Duodenal mucosa (tissue), 2 donors: Measurements from ENCODE around the gene CD164L2.

Experiments
- H3K27ac ChIP-seq: one replicate; pipeline ENCODE4 v1.7.0; 2013; ENCODE audit warnings: low read depth, low read length
- H3K27me3 ChIP-seq, 2 donors: one replicate each; pipeline ENCODE4 v1.7.0; 2013; ENCODE audit warnings: low read length in 2 of 2, control low read depth in 1 of 2; ENCODE audit not compliant: insufficient read depth in 2 of 2, control insufficient read depth in 1 of 2
- H3K36me3 ChIP-seq, 2 donors: one replicate each; pipeline ENCODE4 v1.7.0; 2013; ENCODE audit warnings: low read length in 2 of 2, control low read depth in 1 of 2; ENCODE audit not compliant: insufficient read depth in 2 of 2, control insufficient read depth in 1 of 2
- H3K4me1 ChIP-seq, 2 donors: one replicate each; pipeline ENCODE4 v1.7.0; 2013; ENCODE audit warnings: low read length in 2 of 2, control low read depth in 1 of 2; ENCODE audit not compliant: insufficient read depth in 2 of 2, control insufficient read depth in 1 of 2
- H3K4me3 ChIP-seq, 2 donors: one replicate each; pipeline ENCODE4 v1.7.0; 2013; ENCODE audit warnings: low read length in 2 of 2, low read depth in 1 of 2
- H3K9ac ChIP-seq, 2 donors: one replicate each; pipeline ENCODE4 v1.7.0; 2013; ENCODE audit warnings: low read length in 2 of 2, low read depth in 1 of 2
- H3K9me3 ChIP-seq, 2 donors: one replicate each; pipeline ENCODE4 v1.7.0; 2013; ENCODE audit warnings: low read length in 2 of 2, control low read depth in 1 of 2; ENCODE audit not compliant: control insufficient read depth in 1 of 2

CD164L2 gene

GRCh38 chr1:27357281-27358037, 25.7 kb downstream of the CD164L2 start:
- Histone ChIP-seq H3K36me3 (peaks cover 0 to 20% of the 10 kb centered on the region in 2 donors), H3K9ac (peak overlapping the region in 1 of 2 donors; percentile 60), H3K4me1 (peaks cover 15 to 17% of the 10 kb centered on the region in 2 donors), H3K4me3 (peak overlapping the region; percentile 66 to 67), H3K9me3 (no peaks in the 10 kb centered on the region), H3K27ac (no peak overlapping the region), H3K27me3 (no peaks in the 10 kb centered on the region)

DNA sequence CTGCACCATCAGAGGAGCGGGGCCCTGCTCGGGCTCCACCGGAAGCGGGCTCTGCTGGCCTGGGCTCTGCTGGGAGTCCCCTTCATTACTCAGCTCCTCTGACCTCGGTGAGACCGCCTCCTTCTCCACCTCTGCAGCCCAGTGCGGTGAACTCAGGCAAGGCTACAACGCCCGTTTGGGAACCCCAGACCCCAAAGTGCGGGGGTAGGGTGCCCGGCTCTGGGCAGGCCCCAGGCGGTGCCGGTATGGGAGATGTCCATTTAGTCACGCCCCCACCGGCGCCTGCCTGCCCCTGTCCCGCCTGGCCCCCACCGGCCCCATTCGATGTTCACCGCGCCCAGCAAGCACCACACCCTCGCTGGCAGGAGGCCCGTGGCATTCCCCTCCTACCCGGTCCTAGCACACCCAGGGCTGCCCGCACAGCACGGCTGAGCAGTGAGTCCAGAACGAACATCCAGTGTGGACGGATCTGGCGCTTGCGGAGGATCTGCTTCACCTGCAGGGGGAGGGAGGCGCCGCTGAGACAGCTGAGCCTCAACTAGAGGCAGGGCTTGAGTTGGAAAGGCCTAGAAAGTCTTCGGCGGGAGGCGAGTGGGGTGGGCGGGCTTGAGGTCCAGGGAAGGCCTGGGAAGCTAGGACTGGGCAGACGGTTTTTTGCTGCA, 26.4 kb downstream of the CD164L2 start:
- no peak overlapping the region for H3K27ac ChIP-seq
- H3K4me3 ChIP-seq, result peak overlapping the region; percentile 66 to 67
- H3K4me1 ChIP-seq, result peaks cover 15 to 17% of the 10 kb centered on the region in 2 donors
- peaks cover 0 to 15% of the 10 kb centered on the region in 2 donors for H3K36me3 ChIP-seq
- H3K9ac ChIP-seq, result peak overlapping the region in 1 of 2 donors; percentile 60
- H3K9me3 ChIP-seq, result no peaks in the 10 kb centered on the region
- H3K27me3 ChIP-seq, result no peaks in the 10 kb centered on the region

- H3K4me3 ChIP-seq, result peak overlapping the region in 1 of 2 donors; percentile 16
- no peaks in the 10 kb centered on the region for H3K9me3 ChIP-seq
- no peak overlapping the region for H3K27ac ChIP-seq
- H3K9ac ChIP-seq, result no peak overlapping the region
- H3K36me3 ChIP-seq, result peaks cover 0 to 13% of the 10 kb centered on the region in 2 donors
- H3K27me3 ChIP-seq, result no peaks in the 10 kb centered on the region
- H3K4me1 ChIP-seq, result peaks cover 15 to 22% of the 10 kb centered on the region in 2 donors
These were observed 26.9 kb downstream of the CD164L2 start for GRCh38 chr1:27356277-27356618.

- Histone ChIP-seq H3K4me1 (peaks cover 19 to 27% of the 10 kb centered on the region in 2 donors), H3K9me3 (no peaks in the 10 kb centered on the region), H3K36me3 (peaks cover 0 to 11% of the 10 kb centered on the region in 2 donors), H3K4me3 (no peak overlapping the region), H3K9ac (no peak overlapping the region), H3K27me3 (no peaks in the 10 kb centered on the region), H3K27ac (no peak overlapping the region)
These were observed 27.4 kb downstream of the CD164L2 start for GRCh38 chr1:27355683-27356082.

- Histone ChIP-seq H3K36me3 (peaks cover 0 to 11% of the 10 kb centered on the region in 2 donors), H3K9ac (no peak overlapping the region), H3K4me3 (no peak overlapping the region), H3K27ac (no peak overlapping the region), H3K4me1 (peaks cover 27 to 36% of the 10 kb centered on the region in 2 donors), H3K27me3 (peaks cover 0 to 4% of the 10 kb centered on the region in 2 donors), H3K9me3 (no peaks in the 10 kb centered on the region)
These were observed 29.5 kb downstream of the CD164L2 start for GRCh38 chr1:27353629-27354028.

GRCh38 chr1:27353166-27353565, 30.0 kb downstream of the CD164L2 start:
- H3K27me3 ChIP-seq, result peaks cover 0 to 4% of the 10 kb centered on the region in 2 donors
- no peak overlapping the region for H3K4me3 ChIP-seq
- no peak overlapping the region for H3K27ac ChIP-seq
- peaks cover 0 to 11% of the 10 kb centered on the region in 2 donors for H3K36me3 ChIP-seq
- peaks cover 27 to 36% of the 10 kb centered on the region in 2 donors for H3K4me1 ChIP-seq
- no peak overlapping the region for H3K9ac ChIP-seq
- H3K9me3 ChIP-seq, result no peaks in the 10 kb centered on the region

GRCh38 chr1:27351541-27352107, 31.5 kb downstream of the CD164L2 start:
- Histone ChIP-seq H3K36me3 (peaks cover 0 to 11% of the 10 kb centered on the region in 2 donors), H3K9me3 (no peaks in the 10 kb centered on the region), H3K4me3 (peak overlapping the region; percentile 30 to 54), H3K27ac (no peak overlapping the region), H3K4me1 (peaks cover 19 to 25% of the 10 kb centered on the region in 2 donors), H3K27me3 (peaks cover 0 to 4% of the 10 kb centered on the region in 2 donors), H3K9ac (peak overlapping the region in 1 of 2 donors; percentile 43)

- peaks cover 0 to 4% of the 10 kb centered on the region in 2 donors for H3K27me3 ChIP-seq
- H3K36me3 ChIP-seq, result peaks cover 0 to 7% of the 10 kb centered on the region in 2 donors
- peaks cover 18 to 25% of the 10 kb centered on the region in 2 donors for H3K4me1 ChIP-seq
- H3K4me3 ChIP-seq, result peak overlapping the region; percentile 30 to 54
- H3K27ac ChIP-seq, result no peak overlapping the region
- H3K9me3 ChIP-seq, result no peaks in the 10 kb centered on the region
- H3K9ac ChIP-seq, result peak overlapping the region in 1 of 2 donors; percentile 43
These were observed 32.2 kb downstream of the CD164L2 start for GRCh38 chr1:27350663-27351540.

DNA sequence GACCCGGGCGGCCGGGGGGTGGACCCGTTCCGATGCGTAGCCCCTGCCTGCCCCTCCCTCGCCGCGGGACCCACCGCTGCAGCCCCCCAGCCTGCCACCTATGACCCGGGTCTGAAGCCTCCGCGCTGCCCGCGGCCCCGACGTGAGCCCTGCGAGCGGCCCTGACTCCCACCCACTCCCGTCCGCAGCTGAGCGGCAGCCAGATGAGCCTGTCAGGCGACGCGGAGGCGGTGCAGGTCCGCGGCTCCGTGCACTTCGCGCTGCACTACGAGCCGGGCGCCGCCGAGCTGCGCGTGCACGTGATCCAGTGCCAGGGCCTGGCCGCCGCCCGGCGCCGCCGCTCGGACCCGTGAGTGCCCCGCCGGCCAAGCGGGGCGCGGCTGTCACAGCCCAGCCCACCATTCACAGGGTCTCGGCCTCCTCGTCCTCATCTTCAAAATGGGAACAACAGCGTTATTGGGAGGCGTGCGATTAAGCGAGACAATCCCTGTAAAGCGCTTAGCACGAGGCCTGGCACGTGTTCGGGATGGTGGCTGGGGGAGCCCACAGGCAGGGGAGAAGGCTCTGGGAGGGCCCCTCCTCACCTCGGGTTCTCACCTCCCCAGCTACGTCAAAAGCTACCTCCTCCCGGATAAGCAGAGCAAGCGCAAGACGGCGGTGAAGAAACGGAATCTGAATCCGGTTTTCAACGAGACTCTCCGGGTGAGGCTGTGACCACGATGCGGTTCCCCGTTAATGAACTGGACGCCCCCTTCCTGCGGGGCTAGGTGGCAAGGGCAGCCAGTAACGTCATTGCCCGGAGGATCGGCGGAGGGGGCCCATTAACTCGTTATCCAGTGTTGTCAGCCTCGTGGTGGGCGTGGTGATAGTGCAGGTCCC, 33.1 kb downstream of the CD164L2 start:
- Histone ChIP-seq H3K4me1 (peaks cover 18 to 25% of the 10 kb centered on the region in 2 donors), H3K27ac (no peak overlapping the region), H3K27me3 (peaks cover 0 to 4% of the 10 kb centered on the region in 2 donors), H3K9me3 (no peaks in the 10 kb centered on the region), H3K9ac (no peak overlapping the region), H3K36me3 (peaks cover 0 to 2% of the 10 kb centered on the region in 2 donors), H3K4me3 (peak overlapping the region; percentile 54 to 60)
